ENCODE results near the gene TEX14. TPM values are rescaled to one million over a fixed set of nuclear protein-coding genes. Genes with fewer than 3 reads are reported as not detected.

TEX14 gene
- 1.8 TPM for total RNA-seq
- polyA plus RNA-seq = under 1 TPM in 2 of 4 donors, not detected in 2; 0.05 to 0.37 TPM

GRCh38 chr17:58691701-58692238 lies at the start of gene TEX14:
TEX14 (minus strand) TSS chr17:58692045; CDS start chr17:58652001, 40,044 bp downstream.
- Histone ChIP-seq H3K27ac (ENCODE audit: insufficient read depth, low read length, poor library complexity, severe bottlenecking) (peak within 1 kb of the TSS; percentile 80), H3K4me3 (ENCODE audit: low read depth, low read length) (peak within 1 kb of the TSS; percentile 96), H3K9me3 (ENCODE audit: control insufficient read depth in 2 of 2, low read length in 2 of 2) (no peaks in the 10 kb centered on the region), H3K4me1 (ENCODE audit: control insufficient read depth, insufficient read depth, low read length, poor library complexity, severe bottlenecking) (peaks cover 18% of the 10 kb centered on the region), H3K27me3 (ENCODE audit: control insufficient read depth, insufficient read depth, low read length) (no peaks in the 10 kb centered on the region), H3K36me3 (ENCODE audit: control insufficient read depth, insufficient read depth, low read length) (peaks cover 5% of the 10 kb centered on the region)
- DNase-seq (no peak), ATAC-seq (ENCODE audit: low read depth in 2 of 2) (no peak)
- Mint-ChIP-seq H3K27ac (peak within 1 kb of the TSS; percentile 91 to 98 (median 96)), H3K27me3 (no peaks in the 10 kb centered on the region), H3K4me1 (peaks cover 21 to 37% (median 29%) of the 10 kb centered on the region in 4 donors), H3K4me3 (peak within 1 kb of the TSS; percentile 93 to 96 (median 94)), H3K9me3 (no peaks in the 10 kb centered on the region), H3K36me3 (peaks cover 7% of the 10 kb centered on the region)

GRCh38 chr17:58741121-58741625 lies 49.3 kb upstream of the TEX14 start:
- Mint-ChIP-seq H3K9me3 (no peaks in the 10 kb centered on the region), H3K4me3 (no peak overlapping the region), H3K27ac (no peak overlapping the region), H3K4me1 (no peaks in the 10 kb centered on the region), H3K27me3 (no peaks in the 10 kb centered on the region), H3K36me3 (no peaks in the 10 kb centered on the region)
- Histone ChIP-seq H3K27me3 (ENCODE audit: control insufficient read depth, insufficient read depth, low read length) (no peaks in the 10 kb centered on the region), H3K4me3 (ENCODE audit: low read depth, low read length) (no peak overlapping the region), H3K4me1 (ENCODE audit: control insufficient read depth, insufficient read depth, low read length, poor library complexity, severe bottlenecking) (no peaks in the 10 kb centered on the region), H3K9me3 (ENCODE audit: control insufficient read depth in 2 of 2, low read length in 2 of 2) (no peaks in the 10 kb centered on the region), H3K36me3 (ENCODE audit: control insufficient read depth, insufficient read depth, low read length) (no peaks in the 10 kb centered on the region), H3K27ac (ENCODE audit: insufficient read depth, low read length, poor library complexity, severe bottlenecking) (no peak overlapping the region)
- ATAC-seq (ENCODE audit: low read depth in 2 of 2) (no peak), DNase-seq (no peak)

- Mint-ChIP-seq H3K4me3 (no peak overlapping the region), H3K4me1 (no peaks in the 10 kb centered on the region), H3K27me3 (no peaks in the 10 kb centered on the region), H3K36me3 (peaks cover 5% of the 10 kb centered on the region), H3K27ac (peak overlapping the region in 2 of 3 donors; percentile 35 to 38), H3K9me3 (no peaks in the 10 kb centered on the region)
- Histone ChIP-seq H3K4me1 (ENCODE audit: control insufficient read depth, insufficient read depth, low read length, poor library complexity, severe bottlenecking) (no peaks in the 10 kb centered on the region), H3K27ac (ENCODE audit: insufficient read depth, low read length, poor library complexity, severe bottlenecking) (no peak overlapping the region), H3K9me3 (ENCODE audit: control insufficient read depth in 2 of 2, low read length in 2 of 2) (no peaks in the 10 kb centered on the region), H3K4me3 (ENCODE audit: low read depth, low read length) (no peak overlapping the region), H3K36me3 (ENCODE audit: control insufficient read depth, insufficient read depth, low read length) (peaks cover 8% of the 10 kb centered on the region), H3K27me3 (ENCODE audit: control insufficient read depth, insufficient read depth, low read length) (no peaks in the 10 kb centered on the region)
- no peak for DNase-seq
- ATAC-seq (ENCODE audit: low read depth in 2 of 2) = no peak
Measured at GRCh38 chr17:58734811-58735210, 43.0 kb upstream of the TEX14 start.

DNA sequence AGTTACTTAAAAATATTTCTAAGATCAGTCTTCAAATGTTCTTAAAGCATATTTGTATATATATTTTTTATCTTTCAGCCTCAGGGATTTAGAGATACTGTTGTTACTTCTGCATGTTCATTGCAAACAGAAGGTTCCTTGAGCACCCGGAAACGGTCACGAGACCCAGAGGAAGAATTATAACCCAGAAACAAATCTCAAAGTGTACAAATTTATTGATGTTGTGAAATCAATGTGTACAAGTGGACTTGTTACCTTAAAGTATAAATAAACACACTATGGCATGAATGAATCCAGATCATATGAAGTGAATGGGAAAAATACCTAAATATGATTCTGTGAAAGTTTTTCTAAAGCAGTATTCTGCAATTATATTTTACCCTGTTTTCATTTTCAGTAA lies 42.2 kb upstream of the TEX14 start:
- H3K9me3 ChIP-seq (ENCODE audit: control insufficient read depth in 2 of 2, low read length in 2 of 2) = no peaks in the 10 kb centered on the region

DNA sequence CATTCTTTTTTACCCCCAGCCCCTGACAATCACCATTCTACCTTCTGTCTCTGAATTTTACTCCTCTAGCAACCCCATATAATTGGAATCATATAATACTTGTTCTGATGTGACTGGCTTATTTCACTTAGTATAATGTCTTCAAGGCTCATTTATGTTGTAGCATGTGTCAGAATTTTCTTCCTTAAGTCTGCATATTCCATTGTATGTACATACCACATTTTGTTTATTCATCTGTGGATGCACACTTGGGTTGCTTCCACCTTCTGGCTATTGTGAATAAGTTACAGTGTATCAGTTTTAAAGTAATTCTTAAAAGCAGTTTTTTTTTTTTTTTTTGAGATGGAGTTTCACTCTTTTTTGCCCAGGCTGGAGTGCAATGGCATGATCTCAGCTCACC lies 39.1 kb upstream of the TEX14 start:
- H3K27me3 ChIP-seq (ENCODE audit: control insufficient read depth, insufficient read depth, low read length) = no peaks in the 10 kb centered on the region
- Mint-ChIP-seq H3K4me3 (no peak overlapping the region), H3K36me3 (peaks cover 10% of the 10 kb centered on the region), H3K27ac (peak overlapping the region in 1 of 3 donors; percentile 14), H3K4me1 (no peaks in the 10 kb centered on the region), H3K9me3 (no peaks in the 10 kb centered on the region), H3K27me3 (no peaks in the 10 kb centered on the region)
- DNase-seq (no peak), ATAC-seq (ENCODE audit: low read depth in 2 of 2) (no peak)
- H3K4me1 ChIP-seq (ENCODE audit: control insufficient read depth, insufficient read depth, low read length, poor library complexity, severe bottlenecking) = no peaks in the 10 kb centered on the region
- H3K4me3 ChIP-seq (ENCODE audit: low read depth, low read length) = no peak overlapping the region
- H3K27ac ChIP-seq (ENCODE audit: insufficient read depth, low read length, poor library complexity, severe bottlenecking) = no peak overlapping the region
- H3K9me3 ChIP-seq (ENCODE audit: control insufficient read depth in 2 of 2, low read length in 2 of 2) = no peaks in the 10 kb centered on the region
- H3K36me3 ChIP-seq (ENCODE audit: control insufficient read depth, insufficient read depth, low read length) = peaks cover 8% of the 10 kb centered on the region

More for the DNA sequence above, 42.2 kb upstream of the TEX14 start:
- no peaks in the 10 kb centered on the region for H3K27me3 ChIP-seq (ENCODE audit: control insufficient read depth, insufficient read depth, low read length)
- no peaks in the 10 kb centered on the region for H3K4me1 Mint-ChIP-seq
- no peak for DNase-seq
- H3K9me3 Mint-ChIP-seq = no peaks in the 10 kb centered on the region
- H3K27ac ChIP-seq (ENCODE audit: insufficient read depth, low read length, poor library complexity, severe bottlenecking) = no peak overlapping the region
- H3K4me3 ChIP-seq (ENCODE audit: low read depth, low read length) = no peak overlapping the region
- peaks cover 8% of the 10 kb centered on the region for H3K36me3 ChIP-seq (ENCODE audit: control insufficient read depth, insufficient read depth, low read length)
- ATAC-seq (ENCODE audit: low read depth in 2 of 2) = no peak
- no peak overlapping the region for H3K27ac Mint-ChIP-seq
- peaks cover 5% of the 10 kb centered on the region for H3K36me3 Mint-ChIP-seq
- H3K27me3 Mint-ChIP-seq = no peaks in the 10 kb centered on the region
- no peak overlapping the region for H3K4me3 Mint-ChIP-seq
- no peaks in the 10 kb centered on the region for H3K4me1 ChIP-seq (ENCODE audit: control insufficient read depth, insufficient read depth, low read length, poor library complexity, severe bottlenecking)

- Mint-ChIP-seq H3K36me3 (peaks cover 22% of the 10 kb centered on the region), H3K27ac (no peak overlapping the region), H3K27me3 (no peaks in the 10 kb centered on the region), H3K9me3 (no peaks in the 10 kb centered on the region), H3K4me3 (no peak overlapping the region), H3K4me1 (no peaks in the 10 kb centered on the region)
- DNase-seq = no peak
- no peak overlapping the region for H3K4me3 ChIP-seq (ENCODE audit: low read depth, low read length)
- H3K36me3 ChIP-seq (ENCODE audit: control insufficient read depth, insufficient read depth, low read length) = peaks cover 19% of the 10 kb centered on the region
- no peaks in the 10 kb centered on the region for H3K9me3 ChIP-seq (ENCODE audit: control insufficient read depth in 2 of 2, low read length in 2 of 2)
- H3K27ac ChIP-seq (ENCODE audit: insufficient read depth, low read length, poor library complexity, severe bottlenecking) = no peak overlapping the region
- ATAC-seq (ENCODE audit: low read depth in 2 of 2) = no peak
- H3K4me1 ChIP-seq (ENCODE audit: control insufficient read depth, insufficient read depth, low read length, poor library complexity, severe bottlenecking) = no peaks in the 10 kb centered on the region
- H3K27me3 ChIP-seq (ENCODE audit: control insufficient read depth, insufficient read depth, low read length) = no peaks in the 10 kb centered on the region
Measured at GRCh38 chr17:58728798-58729197, 37.0 kb upstream of the TEX14 start.

- H3K4me3 ChIP-seq (ENCODE audit: low read depth, low read length) = no peak overlapping the region
- H3K27ac ChIP-seq (ENCODE audit: insufficient read depth, low read length, poor library complexity, severe bottlenecking) = no peak overlapping the region
- no peaks in the 10 kb centered on the region for H3K9me3 Mint-ChIP-seq
- ATAC-seq (ENCODE audit: low read depth in 2 of 2) (no peak), DNase-seq (no peak)
- no peaks in the 10 kb centered on the region for H3K27me3 Mint-ChIP-seq
- H3K27ac Mint-ChIP-seq = no peak overlapping the region
- no peaks in the 10 kb centered on the region for H3K9me3 ChIP-seq (ENCODE audit: control insufficient read depth in 2 of 2, low read length in 2 of 2)
- peaks cover 35% of the 10 kb centered on the region for H3K36me3 ChIP-seq (ENCODE audit: control insufficient read depth, insufficient read depth, low read length)
- H3K4me1 Mint-ChIP-seq = no peaks in the 10 kb centered on the region
- no peaks in the 10 kb centered on the region for H3K27me3 ChIP-seq (ENCODE audit: control insufficient read depth, insufficient read depth, low read length)
- H3K4me3 Mint-ChIP-seq = no peak overlapping the region
- H3K4me1 ChIP-seq (ENCODE audit: control insufficient read depth, insufficient read depth, low read length, poor library complexity, severe bottlenecking) = no peaks in the 10 kb centered on the region
- H3K36me3 Mint-ChIP-seq = peaks cover 33% of the 10 kb centered on the region
Measured at GRCh38 chr17:58722696-58723095, 30.9 kb upstream of the TEX14 start.

- Histone ChIP-seq H3K27me3 (ENCODE audit: control insufficient read depth, insufficient read depth, low read length) (no peaks in the 10 kb centered on the region), H3K4me3 (ENCODE audit: low read depth, low read length) (no peak overlapping the region), H3K36me3 (ENCODE audit: control insufficient read depth, insufficient read depth, low read length) (peaks cover 38% of the 10 kb centered on the region), H3K27ac (ENCODE audit: insufficient read depth, low read length, poor library complexity, severe bottlenecking) (no peak overlapping the region), H3K9me3 (ENCODE audit: control insufficient read depth in 2 of 2, low read length in 2 of 2) (no peaks in the 10 kb centered on the region), H3K4me1 (ENCODE audit: control insufficient read depth, insufficient read depth, low read length, poor library complexity, severe bottlenecking) (no peaks in the 10 kb centered on the region)
- H3K27me3 Mint-ChIP-seq = no peaks in the 10 kb centered on the region
- DNase-seq = no peak
- ATAC-seq (ENCODE audit: low read depth in 2 of 2) = no peak
- H3K27ac Mint-ChIP-seq = no peak overlapping the region
- peaks cover 33% of the 10 kb centered on the region for H3K36me3 Mint-ChIP-seq
- H3K9me3 Mint-ChIP-seq = no peaks in the 10 kb centered on the region
- no peaks in the 10 kb centered on the region for H3K4me1 Mint-ChIP-seq
- H3K4me3 Mint-ChIP-seq = no peak overlapping the region
Measured at GRCh38 chr17:58722274-58722673, 30.4 kb upstream of the TEX14 start.
